22Rv1 (cell line): Measurements from ENCODE around the gene KIAA0825.
"Not testable (repeated sequence)": the region's sequence is repeated elsewhere in the genome, so short reads cannot be mapped to it uniquely, and the experiment has no call there.

Experiments used
- H3K27ac ChIP-seq: fragments of 450-650 bp; 2 replicates; pipeline ENCODE4 v1.5.1; 2017
- ZFX ChIP-seq: fragments of 450-650 bp; IDR thresholded peaks from 2 replicates; pipeline ENCODE4 v1.6.1; 2017; ENCODE audit warnings: antibody characterized with exemption, borderline replicate concordance
- TF ChIP-seq, protein P1 (sequence below): fragments of 450-650 bp; IDR thresholded peaks from 2 replicates; pipeline ENCODE4 v1.5.1; 2017; ENCODE audit warnings: mild to moderate bottlenecking

KIAA0825 gene

DNA sequence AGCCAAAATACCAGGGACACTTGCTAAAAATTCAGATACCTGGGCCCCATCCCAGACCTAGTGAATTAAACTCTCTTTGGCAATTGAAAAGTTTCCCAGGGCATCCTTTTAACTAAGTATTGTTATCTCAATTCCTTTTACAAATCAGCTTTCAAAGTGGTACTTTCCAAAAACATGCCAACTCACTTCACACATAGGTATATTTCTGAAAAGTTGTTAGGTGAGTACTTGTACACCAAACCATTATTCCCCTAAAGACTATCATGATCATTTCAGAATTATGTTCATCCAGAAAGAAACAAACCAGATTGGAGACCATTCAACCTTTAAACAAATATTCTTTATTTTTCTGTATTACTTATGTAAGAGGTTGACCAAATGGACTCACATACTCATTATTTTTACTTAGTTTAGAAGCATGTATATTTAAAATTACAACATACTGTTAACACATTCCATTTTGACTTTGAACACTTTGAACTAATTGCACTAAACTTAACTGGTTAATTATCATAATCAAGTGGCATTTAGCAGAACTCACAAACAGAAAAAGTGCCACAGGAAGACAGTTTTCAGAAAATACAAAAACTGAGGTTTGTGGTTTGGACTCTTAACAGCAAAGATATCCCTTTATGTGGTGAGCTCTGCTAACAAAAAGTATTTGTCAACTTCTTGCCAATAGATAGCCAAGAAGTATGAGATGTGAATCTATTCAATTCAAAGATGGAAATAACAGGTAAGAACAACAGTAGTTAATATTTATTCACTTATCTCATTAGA lies 40.7 kb downstream of the KIAA0825 start:
- TF ChIP-seq ZFX, result no peak
- TF ChIP-seq, protein P1, sequence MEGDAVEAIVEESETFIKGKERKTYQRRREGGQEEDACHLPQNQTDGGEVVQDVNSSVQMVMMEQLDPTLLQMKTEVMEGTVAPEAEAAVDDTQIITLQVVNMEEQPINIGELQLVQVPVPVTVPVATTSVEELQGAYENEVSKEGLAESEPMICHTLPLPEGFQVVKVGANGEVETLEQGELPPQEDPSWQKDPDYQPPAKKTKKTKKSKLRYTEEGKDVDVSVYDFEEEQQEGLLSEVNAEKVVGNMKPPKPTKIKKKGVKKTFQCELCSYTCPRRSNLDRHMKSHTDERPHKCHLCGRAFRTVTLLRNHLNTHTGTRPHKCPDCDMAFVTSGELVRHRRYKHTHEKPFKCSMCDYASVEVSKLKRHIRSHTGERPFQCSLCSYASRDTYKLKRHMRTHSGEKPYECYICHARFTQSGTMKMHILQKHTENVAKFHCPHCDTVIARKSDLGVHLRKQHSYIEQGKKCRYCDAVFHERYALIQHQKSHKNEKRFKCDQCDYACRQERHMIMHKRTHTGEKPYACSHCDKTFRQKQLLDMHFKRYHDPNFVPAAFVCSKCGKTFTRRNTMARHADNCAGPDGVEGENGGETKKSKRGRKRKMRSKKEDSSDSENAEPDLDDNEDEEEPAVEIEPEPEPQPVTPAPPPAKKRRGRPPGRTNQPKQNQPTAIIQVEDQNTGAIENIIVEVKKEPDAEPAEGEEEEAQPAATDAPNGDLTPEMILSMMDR, result no peak
- no peak overlapping the region for H3K27ac ChIP-seq

DNA sequence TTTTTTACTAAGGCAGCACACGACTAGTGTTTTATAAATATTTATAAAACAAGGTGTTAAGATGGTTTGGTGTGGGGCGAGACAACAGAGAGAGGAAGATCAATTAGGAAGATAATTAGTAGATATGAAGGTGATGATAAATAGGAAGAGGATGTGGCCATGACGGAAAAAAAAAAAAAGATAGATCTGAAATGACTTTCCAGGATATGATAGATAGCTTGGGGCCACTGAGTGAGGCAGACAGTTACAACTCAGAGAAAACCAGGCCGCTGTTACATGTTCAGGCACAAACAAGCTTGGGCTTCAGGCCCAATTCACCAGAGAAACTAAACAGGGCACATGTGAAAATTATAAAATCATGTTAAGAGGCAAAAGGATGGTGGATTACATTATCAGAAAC lies 43.2 kb downstream of the KIAA0825 start:
- no peak for TF ChIP-seq ZFX
- TF ChIP-seq, protein P1, result no peak
- no peak overlapping the region for H3K27ac ChIP-seq

DNA sequence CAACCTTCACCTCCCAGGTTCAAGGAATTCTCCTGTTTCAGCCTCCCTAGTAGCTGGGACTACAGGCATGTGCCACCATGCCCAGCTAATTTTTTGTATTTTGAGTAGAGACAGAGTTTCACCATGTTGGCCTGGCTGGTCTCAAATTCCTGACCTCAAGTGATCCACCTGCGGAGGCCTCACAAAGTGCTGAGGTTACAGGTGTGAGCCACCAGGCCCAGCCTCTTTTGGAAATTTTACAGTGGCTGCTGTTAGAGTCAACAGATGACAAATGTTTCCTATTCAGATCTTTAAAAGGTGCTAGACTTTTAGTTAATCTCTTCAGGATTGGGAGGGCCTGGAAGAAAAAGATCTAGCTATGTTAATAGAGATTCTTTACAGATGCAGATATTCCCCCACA lies 45.1 kb downstream of the KIAA0825 start:
- not testable (repeated sequence) for H3K27ac ChIP-seq

DNA sequence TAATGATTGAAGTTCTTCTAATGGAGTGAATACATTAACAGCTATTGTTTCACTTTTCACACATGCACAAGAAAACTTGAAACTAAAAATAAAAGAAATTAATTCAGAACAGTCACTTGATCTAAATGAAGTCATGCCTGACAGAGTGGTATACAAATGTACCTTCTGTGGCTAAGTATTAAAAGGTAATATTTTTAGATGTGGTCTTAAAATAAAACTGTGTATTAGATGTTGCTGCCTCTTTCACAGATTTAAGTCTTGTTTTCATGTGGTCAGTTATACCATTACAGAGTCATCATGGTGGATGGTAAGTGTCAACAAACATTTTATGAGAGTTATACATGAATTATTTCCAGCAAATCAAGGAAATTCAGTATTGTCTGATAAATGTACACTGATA lies 47.0 kb downstream of the KIAA0825 start:
- TF ChIP-seq, protein P1, result no peak
- TF ChIP-seq ZFX, result no peak
- H3K27ac ChIP-seq, result no peak overlapping the region

DNA sequence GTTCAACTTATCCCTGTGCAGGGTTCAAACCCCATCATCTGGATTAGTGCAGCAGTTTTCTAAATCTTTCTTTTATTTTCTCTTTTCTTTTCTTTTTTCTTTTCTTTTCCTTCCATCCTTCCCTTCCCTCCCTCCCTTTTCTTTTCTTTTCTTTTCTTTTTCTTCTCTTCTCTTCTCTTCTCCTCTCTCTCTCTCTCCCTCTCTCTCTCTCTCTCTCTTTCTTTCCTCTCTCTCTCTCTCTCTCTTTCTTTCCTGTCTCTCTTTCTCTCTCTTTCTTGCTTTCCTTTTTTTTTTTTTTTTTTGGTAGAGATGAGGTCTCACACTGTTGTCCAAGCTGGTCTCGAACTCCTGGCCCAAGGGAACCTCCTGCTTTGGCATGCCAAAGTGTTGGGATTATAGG lies 53.6 kb downstream of the KIAA0825 start:
- TF ChIP-seq, protein P1, result no peak
- no peak for TF ChIP-seq ZFX
- no peak overlapping the region for H3K27ac ChIP-seq

DNA sequence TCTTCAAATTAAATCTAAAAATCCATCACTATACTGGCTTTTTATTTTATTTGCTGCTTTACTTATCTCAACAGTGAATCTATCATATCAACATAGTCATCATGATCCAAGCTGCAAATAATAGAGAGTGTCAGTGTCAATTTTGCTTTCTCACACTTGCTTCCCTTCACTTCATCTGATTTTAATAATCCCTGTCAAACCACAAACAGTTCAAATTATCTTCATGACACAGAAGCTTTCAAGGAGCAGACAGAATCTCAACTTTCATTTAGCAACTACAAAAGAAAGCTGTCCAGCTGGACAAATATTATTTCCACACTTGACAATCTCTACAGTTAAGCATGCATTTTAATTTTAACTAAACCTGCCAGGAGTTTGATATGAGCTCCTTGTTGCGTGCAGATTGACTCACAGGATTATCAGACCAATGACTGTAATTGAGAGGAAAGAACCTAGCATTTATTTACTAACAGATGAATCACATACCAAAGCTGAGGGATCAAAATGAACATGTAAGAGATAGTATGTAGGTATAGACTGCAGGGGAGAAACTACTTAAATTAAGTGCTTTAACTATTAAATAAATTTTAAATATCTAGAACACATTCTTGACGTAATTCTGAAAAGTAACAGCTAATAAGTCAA lies 56.0 kb downstream of the KIAA0825 start:
- TF ChIP-seq, protein P1, result no peak
- TF ChIP-seq ZFX, result no peak
- H3K27ac ChIP-seq, result no peak overlapping the region

DNA sequence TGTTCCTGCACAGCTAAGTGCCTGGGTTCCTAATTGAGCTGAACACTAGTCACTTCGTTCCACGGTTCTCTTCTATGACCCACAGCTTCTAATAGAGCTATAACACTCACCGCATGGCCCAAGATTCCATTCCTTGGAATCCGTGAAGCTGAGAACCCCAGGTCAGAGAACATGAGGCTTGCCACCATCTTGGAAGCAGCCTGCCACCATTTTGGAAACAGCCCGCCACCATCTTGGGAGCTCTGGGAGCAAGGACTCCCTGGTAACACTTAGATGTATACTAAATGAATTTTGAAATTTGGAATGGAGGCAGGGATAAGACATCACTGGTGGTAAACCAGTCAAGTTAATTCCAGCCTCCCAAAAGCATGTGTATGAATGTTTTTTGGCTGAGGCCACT lies 60.4 kb downstream of the KIAA0825 start:
- no peak for TF ChIP-seq ZFX
- no peak overlapping the region for H3K27ac ChIP-seq

DNA sequence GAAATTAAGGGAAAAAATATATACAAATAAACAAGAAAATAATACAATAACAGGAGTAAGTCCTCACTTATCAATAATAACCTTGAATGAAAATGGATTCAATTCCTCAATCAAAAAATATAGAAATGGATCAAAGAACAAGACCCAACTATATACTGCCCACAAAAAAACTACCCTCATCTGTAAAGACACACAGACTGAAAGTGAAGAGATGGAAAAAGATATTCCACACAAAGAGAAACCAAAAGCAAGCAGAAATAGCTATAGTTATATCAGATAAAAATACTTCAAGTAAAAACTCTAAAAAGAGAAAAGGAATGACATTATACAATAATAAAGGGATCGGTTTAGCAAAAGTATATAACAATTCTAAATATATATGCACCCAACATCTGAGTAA lies 66.5 kb downstream of the KIAA0825 start:
- H3K27ac ChIP-seq, result no peak overlapping the region
- no peak for TF ChIP-seq ZFX
- TF ChIP-seq, protein P1, result no peak
